Neuronal stem cell (in vitro differentiated cells): ENCODE measurements around the gene EPS8L3.

ENCODE experiments used
- DNase-seq: peaks from one replicate; pipeline ENCODE4 v3.0.0-alpha.2; 2013; ENCODE audit warnings: low spot score
- H2AFZ ChIP-seq: one replicate; pipeline ENCODE4 v1.6.1; 2013; ENCODE audit warnings: mild to moderate bottlenecking, low read length, inconsistent platforms
- H2AK5ac ChIP-seq: 2 replicates; pipeline ENCODE4 v1.6.1; 2013; ENCODE audit warnings: low read depth, mild to moderate bottlenecking, inconsistent platforms, low read length, moderate library complexity, mixed read lengths
- H2BK120ac ChIP-seq: 2 replicates; pipeline ENCODE4 v1.6.1; 2013; ENCODE audit warnings: low read depth, mild to moderate bottlenecking, inconsistent platforms, low read length, moderate library complexity, mixed read lengths
- H2BK12ac ChIP-seq: one replicate; pipeline ENCODE4 v1.6.1; 2013; ENCODE audit warnings: low read length, inconsistent platforms
- H2BK15ac ChIP-seq: 2 replicates; pipeline ENCODE4 v1.6.1; 2013; ENCODE audit warnings: mild to moderate bottlenecking, low read length, inconsistent platforms, mixed read lengths
- H2BK5ac ChIP-seq: one replicate; pipeline ENCODE4 v1.6.1; 2013; ENCODE audit warnings: inconsistent platforms, mild to moderate bottlenecking, low read length, moderate library complexity
- H3K14ac ChIP-seq: one replicate; pipeline ENCODE4 v1.6.1; 2013; ENCODE audit warnings: low read length, inconsistent platforms
- H3K18ac ChIP-seq: 2 replicates; pipeline ENCODE4 v1.6.1; 2013; ENCODE audit warnings: low read length, inconsistent platforms
- H3K23ac ChIP-seq: 2 replicates; pipeline ENCODE4 v1.6.1; 2013; ENCODE audit warnings: low read depth, mild to moderate bottlenecking, mixed read lengths, low read length, inconsistent platforms; ENCODE audit not compliant: poor library complexity
- H3K27ac ChIP-seq: replicated peaks from 3 replicates; pipeline ENCODE4 v1.5.1; 2013; ENCODE audit warnings: low read length, inconsistent platforms
- H3K27me3 ChIP-seq, 3 experiments: 2 replicates each; pipeline ENCODE4 v1.6.1; 2013; ENCODE audit warnings: low read length in 3 of 3, mild to moderate bottlenecking in 2 of 3, inconsistent platforms in 1 of 3, low read depth in 1 of 3, mixed read lengths in 1 of 3, moderate library complexity in 1 of 3; ENCODE audit not compliant: control insufficient read depth in 3 of 3, insufficient read depth in 3 of 3
- H3K36me3 ChIP-seq, 2 donors: replicated peaks in 1 of 2; 2 replicates each; pipeline ENCODE4 v1.6.1; 2013; ENCODE audit warnings: low read length in 2 of 2; ENCODE audit not compliant: control insufficient read depth in 2 of 2, insufficient read depth in 2 of 2
- H3K4ac ChIP-seq: 2 replicates; pipeline ENCODE4 v1.6.1; 2013; ENCODE audit warnings: inconsistent platforms, mild to moderate bottlenecking, low read length, moderate library complexity
- H3K4me1 ChIP-seq, 2 donors: 1 replicate in 1 of 2; 2 replicates in 1 of 2; pipeline ENCODE4 v1.6.1; 2013; ENCODE audit warnings: low read length in 2 of 2, low read depth in 1 of 2; ENCODE audit not compliant: control insufficient read depth in 2 of 2, insufficient read depth in 1 of 2
- H3K4me2 ChIP-seq: one replicate; pipeline ENCODE4 v1.6.1; 2013; ENCODE audit warnings: mild to moderate bottlenecking, low read length, inconsistent platforms; ENCODE audit not compliant: insufficient read depth, poor library complexity, severe bottlenecking
- H3K4me3 ChIP-seq, 2 donors: 2 replicates each; pipeline ENCODE4 v1.5.1; 2013; ENCODE audit warnings: low read length in 2 of 2, mild to moderate bottlenecking in 2 of 2, inconsistent platforms in 1 of 2, moderate library complexity in 1 of 2
- H3K79me1 ChIP-seq: one replicate; pipeline ENCODE4 v1.6.1; 2013; ENCODE audit warnings: low read depth, mild to moderate bottlenecking, inconsistent platforms, low read length, moderate library complexity
- H3K9ac ChIP-seq: one replicate; pipeline ENCODE4 v1.6.1; 2013; ENCODE audit warnings: mild to moderate bottlenecking, low read depth, low read length, inconsistent platforms; ENCODE audit not compliant: poor library complexity
- H3K9me3 ChIP-seq, 2 donors: replicated peaks in 1 of 2; 2 replicates each; pipeline versions ENCODE3 to v1.6.1; 2013; ENCODE audit warnings: low read length in 2 of 2, mild to moderate bottlenecking in 2 of 2, inconsistent platforms in 1 of 2, low read depth in 1 of 2, mixed read lengths in 1 of 2, moderate library complexity in 1 of 2; ENCODE audit not compliant: control insufficient read depth in 2 of 2, insufficient read depth in 1 of 2
- H4K8ac ChIP-seq: one replicate; pipeline ENCODE4 v1.6.1; 2013; ENCODE audit warnings: low read depth, mild to moderate bottlenecking, inconsistent platforms, low read length, moderate library complexity
- H4K91ac ChIP-seq: one replicate; pipeline ENCODE4 v1.6.1; 2013; ENCODE audit warnings: low read length, low read depth, mild to moderate bottlenecking, inconsistent platforms; ENCODE audit not compliant: poor library complexity
- WGBS, 2 donors: extraction: QIAGEN DNeasy Blood & Tissue Kit; methylation state at CpG; one replicate each; pipeline ENCODE4 v1.1.7; 2013; ENCODE audit warnings: missing lambda C conversion rate in 2 of 2, mixed read lengths in 1 of 2; ENCODE audit not compliant: insufficient read length in 2 of 2, insufficient replicate concordance in 1 of 2; ENCODE audit errors: extremely low coverage in 2 of 2; 5-methylcytosine and 5-hydroxymethylcytosine counted together

The EPS8L3 gene

DNA sequence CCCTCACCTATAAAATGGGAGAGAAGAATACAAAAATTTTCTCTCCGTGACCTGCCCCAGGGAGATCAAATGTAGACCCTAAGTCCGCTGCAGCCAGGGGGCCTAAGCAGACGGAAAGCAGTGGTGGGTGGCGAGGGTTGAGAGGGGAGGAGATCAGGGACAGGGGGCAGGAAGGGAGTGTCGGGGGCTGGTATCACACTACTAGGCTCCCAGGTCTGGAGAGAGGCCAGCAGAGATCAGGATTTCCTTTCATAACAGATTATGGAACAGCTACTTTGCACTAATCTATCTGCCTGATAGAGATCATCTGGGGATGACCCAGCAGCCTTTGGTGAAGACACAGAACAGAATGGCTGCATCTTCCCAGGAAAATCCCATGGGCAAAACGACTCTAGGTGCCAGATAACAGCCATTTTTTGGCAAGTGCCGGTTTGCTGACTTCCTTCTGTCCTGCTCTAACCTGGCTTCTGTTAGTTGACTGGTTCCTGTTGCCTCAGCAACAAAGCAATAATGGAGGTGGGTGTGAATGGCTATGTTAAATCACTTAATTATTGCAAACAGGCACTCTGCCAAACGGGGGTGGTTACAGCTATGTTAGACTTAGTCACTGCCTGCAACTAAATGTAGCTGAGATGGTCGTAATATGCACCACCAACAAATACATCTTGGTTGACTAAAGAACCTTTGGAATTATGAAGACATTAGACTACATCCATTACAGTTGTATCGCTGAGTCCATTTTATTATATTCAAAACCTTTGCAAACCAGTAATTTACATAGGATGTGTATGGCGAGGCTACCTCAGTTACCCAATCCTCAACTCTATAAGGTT lies 30.0 kb upstream of the EPS8L3 start:
- H2AK5ac ChIP-seq, result no peak overlapping the region
- no peak overlapping the region for H3K18ac ChIP-seq
- WGBS, 2 donors, result no CpG with 5 or more reads among the region's 11 CpGs
- H2BK5ac ChIP-seq, result no peak overlapping the region
- no peak overlapping the region for H3K4ac ChIP-seq
- no peak for DNase-seq
- H4K8ac ChIP-seq, result no peak overlapping the region
- no peak overlapping the region for H2BK15ac ChIP-seq
- H2BK12ac ChIP-seq, result no peak overlapping the region
- peaks cover 16 to 21% of the 10 kb centered on the region in 2 donors for H3K4me1 ChIP-seq
- H3K9me3 ChIP-seq, result no peaks in the 10 kb centered on the region
- no peak overlapping the region for H3K27ac ChIP-seq
- H3K4me3 ChIP-seq, result no peak overlapping the region
- no peaks in the 10 kb centered on the region for H3K36me3 ChIP-seq
- H3K14ac ChIP-seq, result no peak overlapping the region
- H2AFZ ChIP-seq, result peak overlapping the region; percentile 65
- no peaks in the 10 kb centered on the region for H3K27me3 ChIP-seq
- no peak overlapping the region for H2BK120ac ChIP-seq
- no peaks in the 10 kb centered on the region for H3K79me1 ChIP-seq
- H3K23ac ChIP-seq, result no peak overlapping the region
- no peak overlapping the region for H4K91ac ChIP-seq
- no peak overlapping the region for H3K9ac ChIP-seq
- no peak overlapping the region for H3K4me2 ChIP-seq

DNA sequence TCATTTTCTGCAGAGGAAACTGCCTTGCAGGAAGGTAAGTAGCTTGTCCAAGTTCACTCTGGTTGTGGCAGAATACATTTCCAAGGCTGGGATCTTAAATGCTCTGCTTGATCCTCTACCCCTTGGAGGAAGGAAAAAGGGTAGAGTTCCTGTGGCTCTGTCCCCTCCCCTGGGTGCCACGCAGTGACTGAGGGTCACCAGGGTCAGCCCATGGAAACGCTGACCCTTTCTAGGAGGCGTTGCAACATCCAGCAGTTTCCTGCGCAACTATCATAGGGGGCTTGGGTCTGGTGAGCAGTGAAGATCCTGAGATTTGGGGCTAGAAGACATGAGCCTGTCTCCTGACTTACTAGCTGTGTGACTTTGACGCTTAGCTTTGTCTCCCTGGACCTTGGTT lies 29.4 kb upstream of the EPS8L3 start:
- Histone ChIP-seq H3K9me3 (no peaks in the 10 kb centered on the region), H3K36me3 (no peaks in the 10 kb centered on the region), H3K4ac (no peak overlapping the region), H3K27me3 (no peaks in the 10 kb centered on the region), H3K14ac (no peak overlapping the region), H3K9ac (no peak overlapping the region), H2BK12ac (no peak overlapping the region), H2AK5ac (no peak overlapping the region), H3K23ac (no peak overlapping the region), H3K4me3 (no peak overlapping the region), H3K4me2 (no peak overlapping the region), H3K4me1 (peaks cover 16 to 24% of the 10 kb centered on the region in 2 donors), H3K79me1 (no peaks in the 10 kb centered on the region), H4K91ac (no peak overlapping the region), H3K18ac (peak overlapping the region; percentile 69), H2BK120ac (no peak overlapping the region), H2BK15ac (no peak overlapping the region), H2AFZ (peak overlapping the region; percentile 65), H2BK5ac (no peak overlapping the region), H3K27ac (no peak overlapping the region), H4K8ac (no peak overlapping the region)
- WGBS, 2 donors, result no CpG with 5 or more reads among the region's 5 CpGs
- DNase-seq, result no peak

DNA sequence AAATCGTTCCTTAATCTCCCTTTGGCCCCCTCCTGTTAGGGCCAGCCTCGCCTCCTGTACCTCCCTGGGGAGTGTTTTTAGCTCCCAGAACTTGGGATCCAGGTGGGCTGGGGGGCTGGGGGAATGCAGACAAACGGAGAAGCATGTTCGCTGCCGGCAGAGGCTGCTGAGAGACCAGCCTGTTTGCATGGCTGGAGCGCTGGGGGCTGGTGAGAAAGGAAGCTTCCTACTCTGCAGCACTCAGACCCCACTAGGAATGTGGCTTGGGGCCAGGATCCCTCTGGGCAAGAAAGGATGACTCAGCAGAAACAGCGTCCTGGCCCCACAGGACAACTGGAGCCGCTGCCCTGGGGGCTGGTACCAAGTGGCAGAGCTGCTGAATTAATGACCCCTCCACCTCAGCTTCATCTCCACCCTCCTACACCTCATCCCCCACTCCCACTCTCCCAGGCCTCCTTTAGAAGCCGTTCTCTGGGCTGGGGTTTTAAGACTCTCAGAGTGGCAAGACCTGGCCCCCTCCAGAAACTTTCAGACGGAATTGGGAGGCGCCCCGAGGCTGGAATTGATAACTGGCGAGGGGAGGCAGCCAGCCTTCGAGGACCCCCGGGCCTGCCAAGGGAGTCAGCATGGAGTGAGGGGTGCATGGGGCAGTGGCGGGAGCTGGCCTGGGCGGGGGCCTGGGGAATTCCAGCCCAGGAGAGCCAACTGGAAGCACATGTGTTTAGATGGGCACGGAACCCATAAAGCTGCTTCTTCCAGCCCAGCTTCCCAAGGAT lies 28.5 kb upstream of the EPS8L3 start:
- H4K91ac ChIP-seq, result no peak overlapping the region
- no peaks in the 10 kb centered on the region for H3K79me1 ChIP-seq
- peak overlapping the region; percentile 88 for H2AFZ ChIP-seq
- H3K14ac ChIP-seq, result no peak overlapping the region
- no peaks in the 10 kb centered on the region for H3K27me3 ChIP-seq
- no peak overlapping the region for H3K4me2 ChIP-seq
- H3K4ac ChIP-seq, result no peak overlapping the region
- WGBS, 2 donors, result no CpG with 5 or more reads among the region's 18 CpGs
- no peak overlapping the region for H2BK5ac ChIP-seq
- peak overlapping the region; percentile 11 for H2BK15ac ChIP-seq
- no peak overlapping the region for H3K23ac ChIP-seq
- peak overlapping the region; percentile 14 for H2BK120ac ChIP-seq
- H4K8ac ChIP-seq, result no peak overlapping the region
- no peak overlapping the region for H3K9ac ChIP-seq
- peak; percentile 41 for DNase-seq
- peaks cover 16 to 24% of the 10 kb centered on the region in 2 donors for H3K4me1 ChIP-seq
- H3K36me3 ChIP-seq, result no peaks in the 10 kb centered on the region
- peak overlapping the region; percentile 53 for H3K18ac ChIP-seq
- H2AK5ac ChIP-seq, result peak overlapping the region; percentile 36
- no peak overlapping the region for H3K4me3 ChIP-seq
- H3K9me3 ChIP-seq, result no peaks in the 10 kb centered on the region
- H3K27ac ChIP-seq, result no peak overlapping the region
- no peak overlapping the region for H2BK12ac ChIP-seq

DNA sequence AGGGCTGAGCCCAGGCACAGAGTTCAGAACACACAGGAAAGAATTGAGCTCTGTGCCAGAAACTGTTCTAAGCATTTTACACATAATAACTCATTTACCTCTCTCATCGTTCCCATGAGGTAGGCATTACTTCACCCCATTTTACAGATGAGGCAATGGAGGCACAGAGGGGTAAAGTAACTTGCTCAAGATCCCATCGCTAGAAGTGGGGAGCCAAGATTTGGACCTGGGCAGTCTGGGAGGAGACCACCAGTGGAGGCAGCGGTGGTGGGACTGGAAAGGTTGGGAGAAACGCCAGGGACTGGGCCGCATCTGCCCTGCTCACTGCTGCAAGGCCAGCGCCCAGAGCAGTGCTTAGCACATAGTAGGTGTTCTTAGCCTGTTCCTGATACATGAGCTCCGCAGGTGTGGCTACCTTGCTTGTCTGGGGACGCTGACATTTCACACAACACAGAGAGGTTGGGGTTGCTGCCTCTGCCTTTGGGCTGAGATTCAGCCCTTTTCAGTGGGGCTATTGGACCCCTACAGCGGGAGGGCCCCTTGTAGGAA lies 27.8 kb upstream of the EPS8L3 start:
- Histone ChIP-seq H2BK120ac (no peak overlapping the region), H2AFZ (peak overlapping the region; percentile 88), H4K91ac (no peak overlapping the region), H3K27me3 (no peaks in the 10 kb centered on the region), H3K27ac (no peak overlapping the region), H3K79me1 (no peaks in the 10 kb centered on the region), H4K8ac (no peak overlapping the region), H3K4me2 (no peak overlapping the region), H3K23ac (no peak overlapping the region), H2AK5ac (peak overlapping the region; percentile 36), H3K18ac (peak overlapping the region; percentile 53), H2BK5ac (no peak overlapping the region), H3K4me1 (peaks cover 16 to 24% of the 10 kb centered on the region in 2 donors), H3K9me3 (no peaks in the 10 kb centered on the region), H3K4ac (no peak overlapping the region), H2BK15ac (peak overlapping the region; percentile 11), H3K14ac (no peak overlapping the region), H3K9ac (no peak overlapping the region), H3K36me3 (no peaks in the 10 kb centered on the region), H3K4me3 (no peak overlapping the region), H2BK12ac (no peak overlapping the region)
- WGBS, 2 donors, result no CpG with 5 or more reads among the region's 9 CpGs
- DNase-seq, result no peak
